ENCODE data around the gene BHLHE40.

DNA sequence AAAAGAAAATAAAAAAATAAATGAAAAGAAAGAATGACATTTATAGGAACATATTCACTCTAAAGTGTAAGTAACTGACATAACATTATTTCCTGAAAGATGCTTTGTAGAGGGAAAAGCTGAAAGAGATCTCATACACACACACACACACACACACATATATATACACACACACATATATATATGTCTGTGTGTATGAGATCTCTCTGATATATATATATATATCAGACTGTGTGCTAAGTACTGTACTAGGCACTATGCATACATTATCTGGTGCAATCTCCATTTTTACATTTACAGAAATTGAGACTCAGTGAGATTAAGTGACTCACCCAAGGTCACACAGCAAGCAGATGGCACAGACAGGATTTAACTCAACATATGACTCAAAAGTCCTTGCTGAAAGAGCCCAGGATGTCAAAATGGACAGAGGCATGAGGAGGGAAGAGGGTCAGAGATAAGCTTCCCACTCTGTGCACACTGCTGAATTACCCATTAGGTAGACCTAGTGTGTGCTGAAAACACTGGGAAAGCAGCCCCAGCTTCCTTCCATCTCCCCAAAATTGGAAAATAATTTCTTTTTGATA, 15.0 kb downstream of the BHLHE40 start:
- TF ChIP-seq EZH2 (IDR thresholded peaks at IDR 0.05; ENCODE audit: borderline replicate concordance): no peak
- TF ChIP-seq, protein P1, sequence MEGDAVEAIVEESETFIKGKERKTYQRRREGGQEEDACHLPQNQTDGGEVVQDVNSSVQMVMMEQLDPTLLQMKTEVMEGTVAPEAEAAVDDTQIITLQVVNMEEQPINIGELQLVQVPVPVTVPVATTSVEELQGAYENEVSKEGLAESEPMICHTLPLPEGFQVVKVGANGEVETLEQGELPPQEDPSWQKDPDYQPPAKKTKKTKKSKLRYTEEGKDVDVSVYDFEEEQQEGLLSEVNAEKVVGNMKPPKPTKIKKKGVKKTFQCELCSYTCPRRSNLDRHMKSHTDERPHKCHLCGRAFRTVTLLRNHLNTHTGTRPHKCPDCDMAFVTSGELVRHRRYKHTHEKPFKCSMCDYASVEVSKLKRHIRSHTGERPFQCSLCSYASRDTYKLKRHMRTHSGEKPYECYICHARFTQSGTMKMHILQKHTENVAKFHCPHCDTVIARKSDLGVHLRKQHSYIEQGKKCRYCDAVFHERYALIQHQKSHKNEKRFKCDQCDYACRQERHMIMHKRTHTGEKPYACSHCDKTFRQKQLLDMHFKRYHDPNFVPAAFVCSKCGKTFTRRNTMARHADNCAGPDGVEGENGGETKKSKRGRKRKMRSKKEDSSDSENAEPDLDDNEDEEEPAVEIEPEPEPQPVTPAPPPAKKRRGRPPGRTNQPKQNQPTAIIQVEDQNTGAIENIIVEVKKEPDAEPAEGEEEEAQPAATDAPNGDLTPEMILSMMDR (IDR thresholded peaks at IDR 0.05; ENCODE audit: poor library complexity): no peak
